Raji (cell line): Measurements from ENCODE around the gene OLFM4.

Experiments used
- POLR2A ChIP-seq: IDR thresholded peaks from 2 replicates; pipeline ENCODE4 v1.6.1; 2011; ENCODE audit warnings: low read depth, low read length, control low read depth; ENCODE audit not compliant: insufficient read depth

The OLFM4 gene

GRCh38 chr13:53028637-53029203 lies at the start of gene OLFM4:
OLFM4 (plus strand) TSS chr13:53028813; CDS start chr13:53028837, 24 bp downstream.
- TF ChIP-seq POLR2A: no peak

- no peak for TF ChIP-seq POLR2A
Measured at GRCh38 chr13:52978989-52979388, 49.6 kb upstream of the OLFM4 start.

GRCh38 chr13:52980695-52981094 lies 47.9 kb upstream of the OLFM4 start:
- TF ChIP-seq POLR2A: no peak

GRCh38 chr13:52983836-52984235 lies 44.8 kb upstream of the OLFM4 start:
- no peak for TF ChIP-seq POLR2A

GRCh38 chr13:52984881-52985363 lies 43.7 kb upstream of the OLFM4 start:
- TF ChIP-seq POLR2A: no peak

GRCh38 chr13:52991344-52992020 lies 37.1 kb upstream of the OLFM4 start:
- no peak for TF ChIP-seq POLR2A

GRCh38 chr13:52992110-52992509 lies 36.5 kb upstream of the OLFM4 start:
- no peak for TF ChIP-seq POLR2A

GRCh38 chr13:52994051-52994450 lies 34.6 kb upstream of the OLFM4 start:
- TF ChIP-seq POLR2A: no peak

- TF ChIP-seq POLR2A: no peak
Measured at GRCh38 chr13:52994865-52995264, 33.7 kb upstream of the OLFM4 start.

- no peak for TF ChIP-seq POLR2A
Measured at GRCh38 chr13:52995946-52996345, 32.7 kb upstream of the OLFM4 start.

- no peak for TF ChIP-seq POLR2A
Measured at GRCh38 chr13:52997951-52998876, 30.4 kb upstream of the OLFM4 start.

GRCh38 chr13:52999093-52999696 lies 29.4 kb upstream of the OLFM4 start:
- TF ChIP-seq POLR2A: no peak

- TF ChIP-seq POLR2A: no peak
Measured at GRCh38 chr13:53001444-53002225, 27.0 kb upstream of the OLFM4 start.

GRCh38 chr13:53004573-53004972 lies 24.0 kb upstream of the OLFM4 start:
- no peak for TF ChIP-seq POLR2A
